ENCODE data around the gene TTC39A.

The TTC39A gene

GRCh38 chr1:51242546-51242945 is 87.8 kb downstream of the TTC39A start:
- DNase-seq (ENCODE audit: low read depth) = no peak
- no peak overlapping the region for H3K4me3 ChIP-seq (ENCODE audit: low read depth, low read length)

- no peak for DNase-seq (ENCODE audit: low read depth)
- H3K4me3 ChIP-seq (ENCODE audit: low read depth, low read length) = no peak overlapping the region
Observed at GRCh38 chr1:51241119-51241518, 89.2 kb downstream of the TTC39A start.

GRCh38 chr1:51240084-51240483 is 90.3 kb downstream of the TTC39A start:
- no peak for DNase-seq (ENCODE audit: low read depth)
- H3K4me3 ChIP-seq (ENCODE audit: low read depth, low read length) = no peak overlapping the region

- peak overlapping the region; percentile 68 for H3K4me3 ChIP-seq (ENCODE audit: low read depth, low read length)
- no peak for DNase-seq (ENCODE audit: low read depth)
Observed at GRCh38 chr1:51238034-51238403, 92.3 kb downstream of the TTC39A start.

GRCh38 chr1:51237351-51238033 is 92.9 kb downstream of the TTC39A start:
- no peak for DNase-seq (ENCODE audit: low read depth)
- H3K4me3 ChIP-seq (ENCODE audit: low read depth, low read length) = peak overlapping the region; percentile 68

Data from skeletal muscle cell (primary cell).